Psoas muscle (tissue), 8 donors: ENCODE data around the gene MPP2. TPM values are rescaled to one million over a fixed set of nuclear protein-coding genes. Genes with fewer than 3 reads are reported as not detected.
"Not testable (repeated sequence)": the region's sequence is repeated elsewhere in the genome, so short reads cannot be mapped to it uniquely, and the experiment has no call there.

Experiments
- ATAC-seq, 4 donors: fragments of 200-7000 bp; cut with Tn5 transposase; one replicate each; pipeline ENCODE4 v1.9.1; 2020; ENCODE audit warnings: moderate library complexity in 3 of 4, mild to moderate bottlenecking in 2 of 4
- DNase-seq, 2 donors: peaks; one replicate each; pipeline ENCODE4 v3.0.0-alpha.2; 2020
- H3K27ac ChIP-seq: fragments of 200-600 bp; one replicate; pipeline ENCODE4 v1.8.0; 2022
- H3K27me3 ChIP-seq, 3 donors: fragments of 200-600 bp in 1 of 3; one replicate each; pipeline versions ENCODE4 v1.6.1 to v1.8.0; 2013 to 2022; ENCODE audit warnings: low read length in 2 of 3, mild to moderate bottlenecking in 2 of 3, moderate library complexity in 1 of 3; ENCODE audit not compliant: insufficient read depth in 3 of 3
- H3K36me3 ChIP-seq, 2 donors: fragments of 200-600 bp in 1 of 2; one replicate each; pipeline versions ENCODE4 v1.6.1 to v1.8.0; 2013 to 2022; ENCODE audit warnings: low read depth in 1 of 2, mild to moderate bottlenecking in 1 of 2, moderate library complexity in 1 of 2; ENCODE audit not compliant: insufficient read depth in 1 of 2
- H3K4me1 ChIP-seq: fragments of 200-600 bp; one replicate; pipeline ENCODE4 v1.8.0; 2022
- H3K4me3 ChIP-seq: fragments of 200-600 bp; one replicate; pipeline ENCODE4 v1.8.0; 2022; ENCODE audit warnings: mild to moderate bottlenecking
- H3K9me3 ChIP-seq: fragments of 200-600 bp; one replicate; pipeline ENCODE4 v1.8.0; 2022
- CTCF ChIP-seq: fragments of 200-600 bp; IDR thresholded peaks from one replicate; pipeline ENCODE4 v1.8.0; 2022; ENCODE audit warnings: antibody characterized with exemption
- WGBS, 3 donors: extraction: QIAGEN DNeasy Blood & Tissue Kit; methylation state at CpG; one replicate each; pipeline versions ENCODE4 v1.1.6 to v1.1.7; 2013; 5-methylcytosine and 5-hydroxymethylcytosine counted together
- intact Hi-C, 2 donors: fragments of 100-400 bp; cut with DNase I; formaldehyde crosslinking; loops; one replicate each; pipeline versions ENCODE4 v1.11.0 to v1.14.2; 2022
- polyA plus RNA-seq, 3 donors: library from polyadenylated mRNA; stranded (reverse); fragments of 200-250 nt; gene quantifications; one replicate each; pipeline ENCODE4 v1.2.3, GENCODE V29; 2013
- total RNA-seq, 4 donors: library from RNA; stranded (reverse); fragmentation: NEBNext Ultra II Directional in 2 of 4; extraction: Animal tissue kit (Norgen Biotek cat#: 25700) in 2 of 4; gene quantifications; one replicate each; pipeline versions ENCODE4 v1.2.1 to v1.2.4, GENCODE V29; 2021 to 2023
- donor health status: healthy with polysubstance abuse.
- donor health status: DM: no; HTN: no; CAD: no; lungs with moderate emphysema.
- donor health status: Bipolar disorder and iron deficiency.
- donor health status: healthy.
- donor health status: DM: yes; HTN: yes; CAD: no.
- donor health status: DM: no; HTN: no; CAD: no.
- donor health status: DM: no; HTN: no; CAD: no.
- donor health status: DM: yes; HTN: yes; CAD: no.

MPP2 gene
- total and polyA plus RNA-seq, 7 donors: 0.19 to 1.6 (median 0.42) TPM

- intact Hi-C loops: loop anchor here (5.0 kb wide), 2 partner anchors 63 to 153 kb away; partner anchors contain the start of gene CFAP97D1 (in 1 of the 2)
- no peak for TF ChIP-seq CTCF
- Histone ChIP-seq H3K4me1 (peaks cover 12% of the 10 kb centered on the region), H3K36me3 (no peaks in the 10 kb centered on the region), H3K27ac (peak overlapping the region; percentile 31), H3K27me3 (no peaks in the 10 kb centered on the region), H3K4me3 (no peak overlapping the region), H3K9me3 (no peaks in the 10 kb centered on the region)
- DNase-seq: no peak
- no peak for ATAC-seq
- WGBS, 3 donors: 58 to 75% (median 68%) methylated on average over 4 of the region's 4 CpGs
These were observed 61.6 kb downstream of the MPP2 start for GRCh38 chr17:43845766-43846165.

GRCh38 chr17:43844241-43844640 lies 63.1 kb downstream of the MPP2 start:
- 77 to 87% (median 81%) methylated on average over 5 of the region's 5 CpGs for WGBS, 3 donors
- intact Hi-C loops: no loop called here
- H3K4me3 ChIP-seq: no peak overlapping the region
- DNase-seq (no peak), ATAC-seq (no peak)
- H3K36me3 ChIP-seq: no peaks in the 10 kb centered on the region
- H3K9me3 ChIP-seq: no peaks in the 10 kb centered on the region
- H3K27me3 ChIP-seq: no peaks in the 10 kb centered on the region
- H3K27ac ChIP-seq: no peak overlapping the region
- no peak for TF ChIP-seq CTCF
- H3K4me1 ChIP-seq: peaks cover 18% of the 10 kb centered on the region

GRCh38 chr17:43842975-43843325 lies 64.4 kb downstream of the MPP2 start:
- H3K36me3 ChIP-seq: no peaks in the 10 kb centered on the region
- intact Hi-C loops: no loop called here
- TF ChIP-seq CTCF: no peak
- no peak overlapping the region for H3K4me3 ChIP-seq
- ATAC-seq (no peak), DNase-seq (no peak)
- H3K4me1 ChIP-seq: peaks cover 18% of the 10 kb centered on the region
- WGBS, 3 donors: 40 to 52% (median 42%) methylated on average over 7 of the region's 7 CpGs
- no peaks in the 10 kb centered on the region for H3K27me3 ChIP-seq
- H3K27ac ChIP-seq: no peak overlapping the region
- no peaks in the 10 kb centered on the region for H3K9me3 ChIP-seq

- H3K27ac ChIP-seq, H3K27me3 ChIP-seq, intact Hi-C loops, H3K9me3 ChIP-seq, H3K4me3 ChIP-seq, H3K36me3 ChIP-seq: not testable (repeated sequence)
- peaks cover 18% of the 10 kb centered on the region for H3K4me1 ChIP-seq
- peak in 2 of 4 donors; percentile 46 to 55 for ATAC-seq
- peak in 1 of 2 donors; percentile 44 for DNase-seq
- 26 to 35% (median 28%) methylated on average over 26 to 54 of the region's 54 CpGs for WGBS, 3 donors
These were observed 65.0 kb downstream of the MPP2 start for GRCh38 chr17:43842091-43842974.

- Histone ChIP-seq H3K4me3 (no peak overlapping the region), H3K27ac (no peak overlapping the region), H3K4me1 (peaks cover 18% of the 10 kb centered on the region), H3K9me3 (no peaks in the 10 kb centered on the region), H3K36me3 (no peaks in the 10 kb centered on the region), H3K27me3 (no peaks in the 10 kb centered on the region)
- intact Hi-C loops: no loop called here
- WGBS, 3 donors: 35 to 43% (median 41%) methylated on average over 4 of the region's 4 CpGs
- ATAC-seq (no peak), DNase-seq (no peak)
- no peak for TF ChIP-seq CTCF
These were observed 66.1 kb downstream of the MPP2 start for GRCh38 chr17:43841282-43841681.
